NOMO-1 (cell line): ENCODE results near the gene SCPEP1.

ENCODE experiments used
- DNase-seq, 2 experiments: peaks; one replicate each; lab custom pipeline; 2025; ENCODE audit not compliant: unreplicated experiment in 2 of 2; lab: John Stamatoyannopoulos, UW

The SCPEP1 gene

GRCh38 chr17:57034807-57035754 lies 57.1 kb downstream of the SCPEP1 start:
- DNase-seq = no peak

GRCh38 chr17:57035971-57036481 lies 58.1 kb downstream of the SCPEP1 start:
- no peak for DNase-seq

- DNase-seq = no peak
Observed at GRCh38 chr17:57037411-57037810, 59.5 kb downstream of the SCPEP1 start.

GRCh38 chr17:57038486-57038885 lies 60.6 kb downstream of the SCPEP1 start:
- no peak for DNase-seq

GRCh38 chr17:57040571-57040970 lies 62.6 kb downstream of the SCPEP1 start:
- no peak for DNase-seq

- DNase-seq = no peak
Observed at GRCh38 chr17:57043276-57043675, 65.3 kb downstream of the SCPEP1 start.

- no peak for DNase-seq
Observed at GRCh38 chr17:57044976-57045867, 67.3 kb downstream of the SCPEP1 start.

- no peak for DNase-seq
Observed at GRCh38 chr17:57045868-57046704, 68.2 kb downstream of the SCPEP1 start.

- DNase-seq = no peak
Observed at GRCh38 chr17:57046749-57047148, 68.8 kb downstream of the SCPEP1 start.

- DNase-seq = no peak
Observed at GRCh38 chr17:57048096-57048495, 70.2 kb downstream of the SCPEP1 start.

- no peak for DNase-seq
Observed at GRCh38 chr17:57050306-57050705, 72.4 kb downstream of the SCPEP1 start.

- no peak for DNase-seq
Observed at GRCh38 chr17:57051886-57052361, 74.0 kb downstream of the SCPEP1 start.
